Endodermal cell (in vitro differentiated cells): ENCODE results near the gene RIGI. TPM values are rescaled to one million over a fixed set of nuclear protein-coding genes. Genes with fewer than 3 reads are reported as not detected.
"Not testable (repeated sequence)": the region's sequence is repeated elsewhere in the genome, so short reads cannot be mapped to it uniquely, and the experiment has no call there.

Experiments
- DNase-seq: peaks from one replicate; pipeline ENCODE4 v3.0.0-alpha.2; 2017
- H3K27ac ChIP-seq: 2 replicates; pipeline ENCODE4 v1.5.1; 2013; ENCODE audit warnings: mild to moderate bottlenecking, low read depth, low read length, moderate library complexity
- H3K27me3 ChIP-seq: 2 replicates; pipeline ENCODE4 v1.6.1; 2013; ENCODE audit warnings: mild to moderate bottlenecking, low read length, moderate library complexity; ENCODE audit not compliant: insufficient read depth, control insufficient read depth, poor library complexity, severe bottlenecking
- H3K36me3 ChIP-seq: 2 replicates; pipeline ENCODE4 v1.7.0; 2013; ENCODE audit warnings: mild to moderate bottlenecking, low read length, moderate library complexity; ENCODE audit not compliant: control insufficient read depth, insufficient read depth
- H3K4me1 ChIP-seq: one replicate; pipeline ENCODE4 v1.7.0; 2013; ENCODE audit warnings: low read length; ENCODE audit not compliant: control insufficient read depth, insufficient read depth
- H3K4me3 ChIP-seq: 2 replicates; pipeline ENCODE4 v1.5.1; 2013; ENCODE audit warnings: mild to moderate bottlenecking, low read length, moderate library complexity
- H3K9ac ChIP-seq: 2 replicates; pipeline ENCODE4 v1.6.1; 2013; ENCODE audit warnings: mild to moderate bottlenecking, low read length, moderate library complexity; ENCODE audit not compliant: poor library complexity, severe bottlenecking; ENCODE audit errors: extremely low read depth
- H3K9me3 ChIP-seq: 2 replicates; pipeline ENCODE4 v1.6.1; 2013; ENCODE audit warnings: mild to moderate bottlenecking, low read length, moderate library complexity; ENCODE audit not compliant: control insufficient read depth
- H3K27ac Mint-ChIP-seq: 2 replicates; pipeline ENCODE4 v1.8.0; 2020; ENCODE audit warnings: mixed read lengths
- H3K27me3 Mint-ChIP-seq: 2 replicates; pipeline ENCODE4 v1.8.0; 2021; ENCODE audit warnings: mild to moderate bottlenecking, mixed read lengths; ENCODE audit not compliant: insufficient read depth
- H3K36me3 Mint-ChIP-seq: 2 replicates; pipeline ENCODE4 v1.8.0; 2020; ENCODE audit warnings: low read depth, mixed read lengths
- H3K4me1 Mint-ChIP-seq: 2 replicates; pipeline ENCODE4 v1.8.0; 2020; ENCODE audit warnings: mixed read lengths
- H3K4me3 Mint-ChIP-seq: 2 replicates; pipeline ENCODE4 v1.8.0; 2020; ENCODE audit warnings: mild to moderate bottlenecking, moderate library complexity, mixed read lengths
- H3K9me3 Mint-ChIP-seq: 2 replicates; pipeline ENCODE4 v1.8.0; 2020; ENCODE audit warnings: mild to moderate bottlenecking, mixed read lengths
- CTCF ChIP-seq: fragments of 200-600 bp; sonication (generic); conservative IDR thresholded peaks from 2 replicates; pipeline ENCODE4 v1.5.0; 2021; ENCODE audit warnings: antibody characterized with exemption, mild to moderate bottlenecking
- WGBS, 2 experiments: methylation state at CpG; one replicate each; pipeline versions ENCODE4 v1.1.5 to v1.1.7; 2013; ENCODE audit warnings: missing lambda C conversion rate in 2 of 2, mixed read lengths in 1 of 2; ENCODE audit not compliant: insufficient coverage in 1 of 2, insufficient read length in 1 of 2; 5-methylcytosine and 5-hydroxymethylcytosine counted together
- total RNA-seq, 2 donors: library from RNA; stranded (reverse); fragmentation: NEBNext Ultra II Directional in 1 of 2; extraction: Animal tissue kit (Norgen Biotek cat#: 25700) in 1 of 2; gene quantifications; 2 replicates in 1 of 2; 3 replicates in 1 of 2; pipeline ENCODE4 v1.2.1, GENCODE V29; 2021

The RIGI gene
- total RNA-seq, 2 donors from 2014 or later: 8.3 to 12.6 TPM

GRCh38 chr9:32551276-32552051 is 25.5 kb upstream of the RIGI start:
- WGBS, 2 experiments: 0 to 1% methylated on average over 25 to 36 of the region's 36 CpGs
- H3K27me3 ChIP-seq: no peaks in the 10 kb centered on the region
- peak overlapping the region; percentile 91 for H3K4me3 ChIP-seq
- Mint-ChIP-seq H3K27ac (peak overlapping the region; percentile 97), H3K36me3 (peaks cover 32% of the 10 kb centered on the region), H3K4me1 (peaks cover 7% of the 10 kb centered on the region), H3K4me3 (peak overlapping the region; percentile 91), H3K27me3 (no peaks in the 10 kb centered on the region), H3K9me3 (no peaks in the 10 kb centered on the region)
- no peak for TF ChIP-seq CTCF
- no peak for DNase-seq
- H3K27ac ChIP-seq: peak overlapping the region; percentile 67
- H3K4me1 ChIP-seq: no peaks in the 10 kb centered on the region
- H3K36me3 ChIP-seq: peaks cover 34% of the 10 kb centered on the region
- peak overlapping the region; percentile 89 for H3K9ac ChIP-seq
- H3K9me3 ChIP-seq: peaks cover 5% of the 10 kb centered on the region

GRCh38 chr9:32550562-32551275 is 24.7 kb upstream of the RIGI start:
- peak; percentile 99 for DNase-seq
- H3K27ac Mint-ChIP-seq: peak overlapping the region; percentile 97
- peak overlapping the region; percentile 89 for H3K9ac ChIP-seq
- peak overlapping the region; percentile 89 for H3K27ac ChIP-seq
- peak overlapping the region; percentile 91 for H3K4me3 ChIP-seq
- 0% methylated on average over 13 to 75 of the region's 75 CpGs for WGBS, 2 experiments
- H3K36me3 ChIP-seq: peaks cover 37% of the 10 kb centered on the region
- H3K4me3 Mint-ChIP-seq: peak overlapping the region; percentile 91
- peaks cover 7% of the 10 kb centered on the region for H3K4me1 Mint-ChIP-seq
- H3K9me3 ChIP-seq: peaks cover 5% of the 10 kb centered on the region
- no peaks in the 10 kb centered on the region for H3K27me3 ChIP-seq
- H3K4me1 ChIP-seq: no peaks in the 10 kb centered on the region
- H3K27me3 Mint-ChIP-seq: no peaks in the 10 kb centered on the region
- H3K36me3 Mint-ChIP-seq: peaks cover 36% of the 10 kb centered on the region
- H3K9me3 Mint-ChIP-seq: no peaks in the 10 kb centered on the region
- TF ChIP-seq CTCF: no peak

GRCh38 chr9:32550150-32550561 is 24.2 kb upstream of the RIGI start:
- H3K4me1 Mint-ChIP-seq: peaks cover 7% of the 10 kb centered on the region
- Histone ChIP-seq H3K27me3 (no peaks in the 10 kb centered on the region), H3K36me3 (peaks cover 37% of the 10 kb centered on the region), H3K4me3 (peak overlapping the region; percentile 91), H3K9me3 (peaks cover 5% of the 10 kb centered on the region), H3K27ac (peak overlapping the region; percentile 89), H3K4me1 (no peaks in the 10 kb centered on the region), H3K9ac (peak overlapping the region; percentile 89)
- H3K4me3 Mint-ChIP-seq: peak overlapping the region; percentile 91
- peaks cover 38% of the 10 kb centered on the region for H3K36me3 Mint-ChIP-seq
- peak; percentile 59 for DNase-seq
- H3K9me3 Mint-ChIP-seq: no peaks in the 10 kb centered on the region
- TF ChIP-seq CTCF: peak; percentile 42
- 2 to 3% methylated on average over 3 to 10 of the region's 10 CpGs for WGBS, 2 experiments
- H3K27me3 Mint-ChIP-seq: no peaks in the 10 kb centered on the region
- peak overlapping the region; percentile 92 for H3K27ac Mint-ChIP-seq

- not testable (repeated sequence) for H3K4me1 ChIP-seq, H3K27me3 Mint-ChIP-seq, H3K27me3 ChIP-seq, H3K4me1 Mint-ChIP-seq, H3K27ac ChIP-seq, H3K27ac Mint-ChIP-seq, H3K9ac ChIP-seq, H3K9me3 Mint-ChIP-seq, H3K4me3 Mint-ChIP-seq, DNase-seq, H3K9me3 ChIP-seq
- Histone ChIP-seq H3K36me3 (peaks cover 43% of the 10 kb centered on the region), H3K4me3 (peak overlapping the region; percentile 91)
- peaks cover 46% of the 10 kb centered on the region for H3K36me3 Mint-ChIP-seq
- 95 to 97% methylated on average over 17 to 20 of the region's 20 CpGs for WGBS, 2 experiments
These were observed 22.2 kb upstream of the RIGI start for GRCh38 chr9:32548213-32548612.
